ENCODE measurements around the gene SMPDL3A.

SMPDL3A gene

GRCh38 chr6:122778985-122779661, 9.9 kb upstream of the SMPDL3A start:
- DNase-seq, result no peak

GRCh38 chr6:122779667-122780066, 9.4 kb upstream of the SMPDL3A start, which contains the start of gene FABP7:
Gene FABP7, plus strand, starts transcription at chr6:122779716. Its CDS starts 79 bp downstream, at chr6:122779795.
- DNase-seq, result no peak

- no peak for DNase-seq
Observed at GRCh38 chr6:122780114-122780513, 8.9 kb upstream of the SMPDL3A start.

- DNase-seq, result no peak
Observed at GRCh38 chr6:122781716-122782115, 7.3 kb upstream of the SMPDL3A start.

- DNase-seq, result no peak
Observed at GRCh38 chr6:122783401-122783800, 5.7 kb upstream of the SMPDL3A start.

GRCh38 chr6:122785891-122786290, 3.2 kb upstream of the SMPDL3A start:
- no peak for DNase-seq

- DNase-seq, result no peak
Observed at GRCh38 chr6:122787721-122788120, 1.3 kb upstream of the SMPDL3A start.

GRCh38 chr6:122788208-122788607, 850 bp upstream of the SMPDL3A start:
- no peak for DNase-seq

GRCh38 chr6:122788663-122789181, 336 bp upstream of the SMPDL3A start:
- no peak for DNase-seq

- no peak for DNase-seq
Observed at GRCh38 chr6:122790028-122790422, 967 bp downstream of the SMPDL3A start.

- DNase-seq, result no peak
Observed at GRCh38 chr6:122790423-122791309, 1.6 kb downstream of the SMPDL3A start.

GRCh38 chr6:122791310-122791679, 2.2 kb downstream of the SMPDL3A start:
- DNase-seq, result no peak

GRCh38 chr6:122792766-122793165, 3.7 kb downstream of the SMPDL3A start:
- DNase-seq, result no peak

GRCh38 chr6:122797537-122797936, 8.5 kb downstream of the SMPDL3A start:
- no peak for DNase-seq

GRCh38 chr6:122798099-122798641, 9.1 kb downstream of the SMPDL3A start:
- DNase-seq, result no peak

- DNase-seq, result no peak
Observed at GRCh38 chr6:122799140-122799745, 10.2 kb downstream of the SMPDL3A start.

- DNase-seq, result no peak
Observed at GRCh38 chr6:122799916-122800686, 11.0 kb downstream of the SMPDL3A start.

GRCh38 chr6:122800906-122801305, 11.8 kb downstream of the SMPDL3A start:
- DNase-seq, result no peak

GRCh38 chr6:122801397-122801796, 12.3 kb downstream of the SMPDL3A start:
- DNase-seq, result no peak

- no peak for DNase-seq
Observed at GRCh38 chr6:122803171-122803661, 14.2 kb downstream of the SMPDL3A start.

GRCh38 chr6:122804962-122805485, 16.0 kb downstream of the SMPDL3A start:
- DNase-seq, result no peak

- DNase-seq, result no peak
Observed at GRCh38 chr6:122806291-122806690, 17.2 kb downstream of the SMPDL3A start.
